Muscle of arm (tissue), 12 donors: Measurements from ENCODE around the gene NR1D1. TPM values are rescaled to one million over a fixed set of nuclear protein-coding genes. Genes with fewer than 3 reads are reported as not detected.

Source experiments
- DNase-seq: peaks from one replicate; pipeline ENCODE4 v3.0.0-alpha.2; 2013
- polyA plus RNA-seq, 12 donors: library from polyadenylated mRNA; unstranded; fragments of 120-200 nt; gene quantifications; one replicate each; pipeline ENCODE4 v1.2.1, GENCODE V29; 2013; ENCODE audit not compliant: insufficient read length in 12 of 12

NR1D1 gene
- polyA plus RNA-seq, 12 donors: 1.7 to 12.3 (median 3.4) TPM; not detected in 2

- no peak for DNase-seq
Observed at GRCh38 chr17:40063901-40064531, 36.4 kb downstream of the NR1D1 start.

GRCh38 chr17:40063187-40063771 lies 37.1 kb downstream of the NR1D1 start:
- DNase-seq: no peak

DNA sequence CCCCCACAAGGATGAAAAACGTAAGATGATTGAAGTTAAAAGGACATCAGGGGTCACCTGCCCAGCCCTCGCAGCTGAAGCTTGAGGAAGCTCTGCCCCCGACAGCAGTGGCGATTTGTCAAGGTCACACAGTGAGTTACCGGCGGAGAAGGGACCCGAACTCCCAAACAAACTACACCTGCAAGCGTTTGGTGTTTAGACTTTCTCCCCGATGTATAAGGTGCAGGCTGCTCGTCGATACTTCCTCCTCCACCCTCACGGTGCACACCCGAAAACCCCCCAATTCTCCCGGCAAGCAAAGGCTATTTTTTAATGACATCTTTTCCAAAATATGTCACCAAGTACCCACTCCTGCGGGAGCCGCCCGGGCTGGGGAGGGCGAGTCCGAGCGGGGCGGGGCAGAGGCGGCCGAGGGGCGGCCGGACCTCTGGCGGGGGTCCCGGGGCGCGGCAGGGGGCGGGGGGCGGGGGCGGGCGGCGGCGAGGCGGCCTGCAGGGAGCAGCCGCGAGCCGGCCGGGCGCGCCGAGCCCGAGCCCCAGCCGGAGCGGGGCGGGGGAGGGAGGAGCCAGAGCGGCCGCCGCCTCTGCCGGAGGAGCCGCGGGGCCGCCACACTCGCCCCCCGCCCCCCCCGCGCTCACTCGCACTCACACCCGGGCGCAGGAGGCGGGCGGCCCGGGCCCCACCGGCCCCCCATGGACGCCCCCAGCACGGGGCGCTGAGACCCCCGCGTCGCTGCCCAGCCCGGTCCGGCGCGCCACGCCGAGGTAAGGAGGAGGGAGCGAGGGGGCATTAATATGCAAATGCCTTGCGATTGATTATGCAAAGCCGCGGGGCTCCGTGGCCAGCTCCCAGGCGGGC lies 37.8 kb downstream of the NR1D1 start, which contains the start of gene THRA:
THRA (plus strand) TSS at position 637 of the 858 bp plus-strand sequence. CDS start 11,524 bp downstream, outside the sequence.
- no peak for DNase-seq

DNA sequence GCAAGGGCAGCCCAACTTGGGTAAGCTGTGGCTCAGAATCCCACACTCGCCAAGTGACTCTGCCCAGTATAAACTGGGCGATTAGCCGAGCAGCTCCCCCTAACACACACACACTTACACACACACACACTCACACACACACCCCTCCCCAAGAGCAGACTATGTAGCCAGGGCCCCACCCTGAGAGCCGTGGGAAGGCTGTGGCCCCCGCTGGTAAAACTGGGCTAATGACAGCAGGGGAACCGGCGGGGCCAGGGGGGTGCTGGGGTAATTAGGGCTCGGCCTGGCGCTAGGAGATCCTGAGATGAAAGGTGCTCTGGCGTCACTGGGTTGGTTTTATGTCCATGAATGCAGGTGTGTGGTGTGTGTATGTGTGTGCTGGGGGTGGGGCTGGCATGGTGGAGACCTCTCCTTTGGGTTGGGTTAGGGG lies 38.8 kb downstream of the NR1D1 start:
- DNase-seq: no peak

- no peak for DNase-seq
Observed at GRCh38 chr17:40060887-40061608, 39.3 kb downstream of the NR1D1 start.

- no peak for DNase-seq
Observed at GRCh38 chr17:40059729-40060475, 40.5 kb downstream of the NR1D1 start.

DNA sequence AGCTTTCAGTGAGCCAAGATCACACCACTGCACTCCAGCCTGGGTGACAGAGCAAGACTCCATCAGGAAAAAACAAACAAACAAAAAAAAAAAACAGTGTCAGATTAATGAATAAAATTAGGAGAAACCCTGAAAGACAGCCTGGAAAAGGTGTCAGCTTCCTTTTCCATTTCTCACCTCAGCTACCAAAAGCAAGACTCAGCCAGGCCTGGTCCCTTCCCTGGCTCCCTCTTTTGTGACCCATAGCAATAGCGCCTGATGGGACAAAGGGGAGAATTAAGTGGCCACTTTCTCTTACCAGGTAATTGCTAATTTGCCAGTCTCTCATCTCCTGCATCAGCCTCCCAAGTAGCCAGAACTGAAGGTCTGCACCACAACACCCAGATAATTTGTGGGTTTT lies 41.5 kb downstream of the NR1D1 start:
- DNase-seq: no peak

DNA sequence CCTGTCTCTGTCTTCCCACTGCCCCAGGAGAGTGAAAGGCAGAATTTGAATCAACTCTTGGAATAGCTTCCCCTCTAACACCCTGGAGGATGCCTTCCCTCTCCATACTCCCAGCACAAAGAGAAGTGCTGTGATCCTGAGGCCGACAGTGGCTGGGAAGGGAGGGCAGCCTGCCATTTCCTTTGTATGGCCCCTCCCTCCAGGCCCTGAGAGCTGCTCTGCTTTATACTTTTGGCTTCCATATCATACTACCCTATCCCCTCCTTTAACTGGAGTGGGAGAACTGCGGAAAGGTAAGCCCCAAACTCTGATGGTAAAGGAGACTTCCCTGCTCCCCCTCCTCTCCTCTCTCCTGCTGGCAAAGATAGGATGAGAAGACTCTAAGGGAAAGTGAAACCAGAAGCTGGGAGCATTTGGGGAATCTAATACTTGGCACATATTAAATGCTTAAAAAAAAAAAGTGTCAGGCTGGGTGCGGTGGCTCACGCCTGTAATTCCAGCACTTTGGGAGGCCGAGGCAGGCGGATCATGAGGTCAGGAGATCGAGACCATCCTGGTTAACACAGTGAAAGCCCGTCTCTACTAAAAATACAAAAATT lies 42.1 kb downstream of the NR1D1 start:
- DNase-seq: no peak

DNA sequence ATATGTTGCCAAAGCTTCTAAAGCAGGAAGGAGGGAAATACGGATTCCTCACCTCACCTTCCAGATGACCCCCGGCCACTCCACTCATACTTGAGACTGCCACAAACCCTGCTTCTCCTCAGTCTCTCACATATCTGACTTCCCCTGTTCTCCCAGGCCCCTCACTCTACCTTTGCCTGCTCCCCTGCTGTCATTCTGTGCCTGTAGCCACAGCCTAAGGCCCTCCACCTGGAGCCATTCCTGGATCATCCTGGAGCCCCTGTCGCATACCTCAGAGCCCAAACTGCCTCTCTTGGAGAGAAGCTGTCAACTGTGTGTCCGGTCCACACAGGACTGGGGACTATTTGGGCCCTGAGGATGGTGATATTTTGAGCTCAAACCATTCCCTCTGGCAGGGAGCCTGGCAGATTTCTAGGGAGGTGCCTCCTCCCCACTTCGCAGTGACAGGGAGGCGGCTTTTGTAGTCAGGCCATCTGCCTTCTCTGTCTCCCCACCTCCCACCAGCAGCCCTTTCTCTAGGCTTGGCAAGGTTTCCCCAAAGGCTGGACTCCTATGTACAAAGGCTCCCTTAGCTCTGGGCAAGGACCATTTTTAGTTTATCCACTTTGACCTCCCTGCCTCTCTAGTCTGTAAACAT lies 43.9 kb downstream of the NR1D1 start:
- DNase-seq: no peak

Other genes with a start within 250 kb of the NR1D1 start
- gene IKZF3, start 236.3 kb downstream of the NR1D1 start, polyA plus RNA-seq: 1 to 10 TPM in 1 of 12 donors, under 1 TPM in 9, not detected in 2; 0.06 to 1.5 (median 0.25) TPM
- not detected for gene ZPBP2, start 232.4 kb downstream of the NR1D1 start, polyA plus RNA-seq
- 10 to 100 TPM in 5 of 12 donors, 1 to 10 TPM in 6, not detected in 1; 5.5 to 24.9 (median 9.6) TPM for gene GSDMB, start 182.0 kb downstream of the NR1D1 start, polyA plus RNA-seq
- 10 to 100 TPM in 11 of 12 donors, not detected in 1; 37.2 to 65.9 (median 42.6) TPM for gene ORMDL3, start 173.0 kb downstream of the NR1D1 start, polyA plus RNA-seq
- gene LRRC3C, start 172.9 kb downstream of the NR1D1 start, polyA plus RNA-seq: under 1 TPM in 1 of 12 donors, not detected in 11; 0.19 TPM
- gene GSDMA, start 137.6 kb downstream of the NR1D1 start, polyA plus RNA-seq: under 1 TPM in 10 of 12 donors, not detected in 2; 0.08 to 0.19 (median 0.14) TPM
- gene PSMD3, start 119.8 kb downstream of the NR1D1 start, polyA plus RNA-seq: 100 to 1,000 TPM in 1 of 12 donors, 10 to 100 TPM in 10, not detected in 1; 59.7 to 102 (median 83.6) TPM
- gene CSF3, start 85.1 kb downstream of the NR1D1 start, polyA plus RNA-seq: under 1 TPM in 6 of 12 donors, not detected in 6; 0.15 to 0.28 (median 0.23) TPM
- gene MED24, start 46.2 kb downstream of the NR1D1 start, polyA plus RNA-seq: 100 to 1,000 TPM in 1 of 12 donors, 10 to 100 TPM in 10, not detected in 1; 52.6 to 127 (median 70.7) TPM
- 10 to 100 TPM in 11 of 12 donors, not detected in 1; 50.5 to 83.8 (median 63.6) TPM for gene THRA, start 37.6 kb downstream of the NR1D1 start, polyA plus RNA-seq
- gene MSL1, start 21.4 kb upstream of the NR1D1 start, polyA plus RNA-seq: 100 to 1,000 TPM in 10 of 12 donors, 10 to 100 TPM in 1, not detected in 1; 95.6 to 172 (median 129) TPM
- 100 to 1,000 TPM in 1 of 12 donors, 10 to 100 TPM in 10, not detected in 1; 54.5 to 130 (median 62.1) TPM for gene CASC3, start 39.9 kb upstream of the NR1D1 start, polyA plus RNA-seq
- 10 to 100 TPM in 5 of 12 donors, 1 to 10 TPM in 6, not detected in 1; 4.4 to 25.8 (median 8.0) TPM for gene RAPGEFL1, start 76.9 kb upstream of the NR1D1 start, polyA plus RNA-seq
- gene WIPF2, start 118.7 kb upstream of the NR1D1 start, polyA plus RNA-seq: 10 to 100 TPM; 12.7 to 73.8 (median 16.8) TPM
- gene CDC6, start 187.3 kb upstream of the NR1D1 start, polyA plus RNA-seq: 10 to 100 TPM in 7 of 12 donors, 1 to 10 TPM in 4, not detected in 1; 7.5 to 17.4 (median 12.3) TPM
- 10 to 100 TPM in 11 of 12 donors, not detected in 1; 43.8 to 85.4 (median 55.1) TPM for gene RARA, start 208.6 kb upstream of the NR1D1 start, polyA plus RNA-seq